ENCODE results near the gene SHOC2.

The SHOC2 gene

DNA sequence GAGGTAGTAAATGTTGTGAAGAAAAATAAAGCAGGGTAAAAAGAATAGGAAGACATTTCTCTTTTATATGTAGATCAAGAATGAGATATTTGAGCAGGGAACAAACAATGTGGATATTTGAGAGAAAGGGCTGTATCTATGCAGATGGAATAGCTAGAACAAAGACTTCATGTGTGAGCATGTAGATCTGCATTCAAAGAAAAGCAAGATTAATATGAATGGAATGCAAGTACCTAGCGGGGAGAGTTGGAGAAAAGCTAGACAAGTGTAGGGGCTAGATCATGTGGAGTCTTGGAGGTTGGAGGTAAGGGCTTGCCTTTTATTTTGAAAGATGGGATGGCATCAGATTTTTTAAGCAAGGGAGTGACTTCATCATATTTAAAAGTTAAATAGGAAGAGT lies 27.1 kb downstream of the SHOC2 start:
- peaks cover 71% of the 10 kb centered on the region for H3K36me3 ChIP-seq (ENCODE audit: insufficient read depth, low read length)

DNA sequence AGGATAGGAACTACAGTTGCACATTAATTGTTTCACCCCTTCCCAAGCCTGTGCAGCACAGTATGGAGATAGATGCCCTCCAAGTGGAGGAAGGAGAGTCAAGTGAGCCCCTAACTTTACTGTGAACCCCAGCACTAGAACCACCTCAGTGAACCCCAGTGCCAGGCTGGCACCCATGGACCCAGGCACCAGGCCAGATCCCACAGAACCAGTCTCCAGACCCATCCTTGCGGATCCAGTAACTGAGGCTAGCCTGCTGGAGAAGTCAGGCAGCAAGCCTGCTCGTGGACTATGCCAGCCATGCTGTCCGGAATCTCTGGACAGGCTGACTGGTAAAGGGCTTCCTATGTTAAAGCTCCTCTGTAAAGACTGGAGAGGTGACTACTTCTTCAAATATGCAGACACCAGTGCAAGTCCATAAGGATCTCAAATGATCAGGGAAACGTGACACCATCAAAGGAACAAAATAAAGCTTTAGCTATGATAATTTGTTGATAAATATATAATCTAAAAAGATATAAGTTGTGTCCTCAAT lies 27.7 kb downstream of the SHOC2 start:
- Histone ChIP-seq H3K27me3 (ENCODE audit: insufficient read depth, low read length) (no peaks in the 10 kb centered on the region), H4K20me1 (ENCODE audit: insufficient read depth, low read length) (no peaks in the 10 kb centered on the region), H3K79me2 (ENCODE audit: insufficient read depth, low read length) (peaks cover 79% of the 10 kb centered on the region), H3K9me2 (ENCODE audit: low read depth, low read length) (no peaks in the 10 kb centered on the region), H3K4me2 (ENCODE audit: low read length) (no peak overlapping the region), H3K9me3 (ENCODE audit: low read length) (peaks cover 9% of the 10 kb centered on the region; the same call in 1 of the 2 replicates), H3K4me1 (ENCODE audit: insufficient read depth, low read length, severe bottlenecking) (no peaks in the 10 kb centered on the region), H3F3A (ENCODE audit: insufficient read depth, low read length) (no peaks in the 10 kb centered on the region), H3K27ac (ENCODE audit: low read depth, low read length, poor library complexity, severe bottlenecking) (no peak overlapping the region), H3K36me3 (ENCODE audit: insufficient read depth, low read length) (peaks cover 70% of the 10 kb centered on the region), H3K4me3 (ENCODE audit: low read depth, low read length, poor library complexity, severe bottlenecking) (no peak overlapping the region), H2AFZ (ENCODE audit: low read length) (no peak overlapping the region), H3K9ac (ENCODE audit: low read length) (no peak overlapping the region)
- TF ChIP-seq EZH2 (IDR thresholded peaks at IDR 0.05; ENCODE audit: borderline replicate concordance, low read length) = no peak
- TF ChIP-seq, protein P1, sequence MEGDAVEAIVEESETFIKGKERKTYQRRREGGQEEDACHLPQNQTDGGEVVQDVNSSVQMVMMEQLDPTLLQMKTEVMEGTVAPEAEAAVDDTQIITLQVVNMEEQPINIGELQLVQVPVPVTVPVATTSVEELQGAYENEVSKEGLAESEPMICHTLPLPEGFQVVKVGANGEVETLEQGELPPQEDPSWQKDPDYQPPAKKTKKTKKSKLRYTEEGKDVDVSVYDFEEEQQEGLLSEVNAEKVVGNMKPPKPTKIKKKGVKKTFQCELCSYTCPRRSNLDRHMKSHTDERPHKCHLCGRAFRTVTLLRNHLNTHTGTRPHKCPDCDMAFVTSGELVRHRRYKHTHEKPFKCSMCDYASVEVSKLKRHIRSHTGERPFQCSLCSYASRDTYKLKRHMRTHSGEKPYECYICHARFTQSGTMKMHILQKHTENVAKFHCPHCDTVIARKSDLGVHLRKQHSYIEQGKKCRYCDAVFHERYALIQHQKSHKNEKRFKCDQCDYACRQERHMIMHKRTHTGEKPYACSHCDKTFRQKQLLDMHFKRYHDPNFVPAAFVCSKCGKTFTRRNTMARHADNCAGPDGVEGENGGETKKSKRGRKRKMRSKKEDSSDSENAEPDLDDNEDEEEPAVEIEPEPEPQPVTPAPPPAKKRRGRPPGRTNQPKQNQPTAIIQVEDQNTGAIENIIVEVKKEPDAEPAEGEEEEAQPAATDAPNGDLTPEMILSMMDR (IDR thresholded peaks at IDR 0.05; ENCODE audit: low read length) = no peak

More for the DNA sequence above, 27.1 kb downstream of the SHOC2 start:
- H3K27ac ChIP-seq (ENCODE audit: low read depth, low read length, poor library complexity, severe bottlenecking) = no peak overlapping the region
- no peaks in the 10 kb centered on the region for H3K27me3 ChIP-seq (ENCODE audit: insufficient read depth, low read length)
- no peak overlapping the region for H3K9ac ChIP-seq (ENCODE audit: low read length)
- H3F3A ChIP-seq (ENCODE audit: insufficient read depth, low read length) = no peaks in the 10 kb centered on the region
- TF ChIP-seq EZH2 (IDR thresholded peaks at IDR 0.05; ENCODE audit: borderline replicate concordance, low read length) = no peak
- TF ChIP-seq, protein P1 (IDR thresholded peaks at IDR 0.05; ENCODE audit: low read length) = no peak
- peaks cover 82% of the 10 kb centered on the region for H3K79me2 ChIP-seq (ENCODE audit: insufficient read depth, low read length)
- H2AFZ ChIP-seq (ENCODE audit: low read length) = no peak overlapping the region
- H3K9me3 ChIP-seq (ENCODE audit: low read length) = peaks cover 9% of the 10 kb centered on the region; the same call in 1 of the 2 replicates
- no peaks in the 10 kb centered on the region for H3K4me1 ChIP-seq (ENCODE audit: insufficient read depth, low read length, severe bottlenecking)
- no peak overlapping the region for H3K4me3 ChIP-seq (ENCODE audit: low read depth, low read length, poor library complexity, severe bottlenecking)
- no peaks in the 10 kb centered on the region for H3K9me2 ChIP-seq (ENCODE audit: low read depth, low read length)
- H4K20me1 ChIP-seq (ENCODE audit: insufficient read depth, low read length) = no peaks in the 10 kb centered on the region
- no peak overlapping the region for H3K4me2 ChIP-seq (ENCODE audit: low read length)

DNA sequence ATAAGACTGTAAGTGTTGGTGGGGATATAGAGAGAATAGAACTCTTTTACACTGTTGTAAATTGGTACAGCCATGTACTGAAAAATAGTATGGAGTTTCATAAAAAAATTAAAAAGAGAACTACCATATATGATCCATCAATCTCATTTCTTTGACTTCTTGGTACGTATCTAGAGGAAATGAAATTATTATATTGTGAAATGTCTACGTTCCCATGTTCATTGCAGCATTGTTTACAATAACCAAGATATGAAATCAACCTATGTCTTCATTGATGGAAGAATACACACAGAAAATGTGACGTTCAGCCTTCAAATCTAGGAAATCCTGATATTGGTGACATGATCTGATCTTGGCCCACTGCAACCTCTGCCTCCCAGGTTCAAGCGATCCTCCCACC lies 32.0 kb downstream of the SHOC2 start:
- no peak overlapping the region for H2AFZ ChIP-seq (ENCODE audit: low read length)
- H3K9me3 ChIP-seq (ENCODE audit: low read length) = no peaks in the 10 kb centered on the region
- no peaks in the 10 kb centered on the region for H3K9me2 ChIP-seq (ENCODE audit: low read depth, low read length)
- TF ChIP-seq, protein P1 (IDR thresholded peaks at IDR 0.05; ENCODE audit: low read length) = no peak
- no peak for TF ChIP-seq EZH2 (IDR thresholded peaks at IDR 0.05; ENCODE audit: borderline replicate concordance, low read length)
- no peaks in the 10 kb centered on the region for H3K27me3 ChIP-seq (ENCODE audit: insufficient read depth, low read length)
- H3K4me1 ChIP-seq (ENCODE audit: insufficient read depth, low read length, severe bottlenecking) = no peaks in the 10 kb centered on the region
- H3K4me2 ChIP-seq (ENCODE audit: low read length) = no peak overlapping the region
- peaks cover 73% of the 10 kb centered on the region for H3K79me2 ChIP-seq (ENCODE audit: insufficient read depth, low read length)
- H3K9ac ChIP-seq (ENCODE audit: low read length) = no peak overlapping the region
- no peak overlapping the region for H3K4me3 ChIP-seq (ENCODE audit: low read depth, low read length, poor library complexity, severe bottlenecking)
- H3K27ac ChIP-seq (ENCODE audit: low read depth, low read length, poor library complexity, severe bottlenecking) = no peak overlapping the region
- H3K36me3 ChIP-seq (ENCODE audit: insufficient read depth, low read length) = peaks cover 51% of the 10 kb centered on the region
- no peaks in the 10 kb centered on the region for H4K20me1 ChIP-seq (ENCODE audit: insufficient read depth, low read length)
- no peaks in the 10 kb centered on the region for H3F3A ChIP-seq (ENCODE audit: insufficient read depth, low read length)

Data from OCI-LY1 (cell line).